GM19397 (cell line): Measurements from ENCODE around the gene DBNL.

Source experiments
- ATAC-seq: cut with Tn5 transposase; IDR thresholded peaks from one replicate; pipeline ENCODE4 v1.9.1; 2021; ENCODE audit warnings: mild to moderate bottlenecking, moderate library complexity; ENCODE audit not compliant: unreplicated experiment

DBNL gene

DNA sequence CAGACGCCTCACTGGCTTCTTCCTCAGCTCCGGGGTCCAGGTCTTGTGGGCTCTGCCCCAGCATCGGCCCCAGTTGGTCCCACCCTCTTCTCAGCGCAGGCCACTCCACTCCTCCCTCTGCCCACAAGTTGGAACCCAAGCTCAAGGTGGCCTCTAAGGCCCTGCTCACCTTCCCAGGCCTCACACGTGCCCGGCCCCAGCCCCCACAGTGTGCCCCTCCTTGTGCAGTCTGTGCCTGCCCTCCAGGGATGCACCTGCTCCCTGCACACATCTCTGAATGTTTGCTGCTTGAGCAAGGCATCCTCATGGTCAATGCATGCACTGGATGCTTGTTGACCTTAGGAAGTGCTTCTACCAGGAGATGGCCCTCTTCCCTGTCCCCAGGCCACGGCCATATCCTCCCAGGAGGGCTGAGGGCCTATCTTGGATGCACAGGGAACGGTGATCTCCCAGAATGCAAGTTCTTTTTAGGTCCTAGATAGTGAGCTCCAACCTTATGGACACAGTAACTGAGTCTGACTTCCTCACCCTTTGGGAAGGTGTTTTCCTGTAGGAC, 51.9 kb downstream of the DBNL start:
- no peak for ATAC-seq

- peak; percentile 69 for ATAC-seq
Observed at GRCh38 chr7:44097064-44097932, 52.8 kb downstream of the DBNL start.

- no peak for ATAC-seq
Observed at GRCh38 chr7:44098092-44099068, 53.9 kb downstream of the DBNL start.

DNA sequence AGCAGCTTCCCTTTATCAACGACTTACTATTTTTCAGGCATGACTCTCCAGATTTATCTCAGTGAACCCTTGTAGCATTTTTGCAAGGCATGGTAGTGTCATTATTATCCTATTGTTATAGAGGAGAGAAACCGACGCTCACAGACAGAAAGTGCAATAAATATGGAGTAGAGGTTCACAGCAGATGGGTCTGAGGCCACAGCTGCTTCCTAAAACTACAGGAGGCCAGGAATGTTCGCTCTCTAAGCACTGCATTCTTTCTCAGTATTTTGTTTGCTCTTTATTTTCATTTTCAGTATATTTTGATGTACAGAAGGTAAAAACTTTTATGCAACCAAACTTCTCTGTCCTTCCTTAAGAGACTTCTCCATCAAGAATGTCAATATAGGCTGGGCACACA, 55.2 kb downstream of the DBNL start:
- no peak for ATAC-seq

DNA sequence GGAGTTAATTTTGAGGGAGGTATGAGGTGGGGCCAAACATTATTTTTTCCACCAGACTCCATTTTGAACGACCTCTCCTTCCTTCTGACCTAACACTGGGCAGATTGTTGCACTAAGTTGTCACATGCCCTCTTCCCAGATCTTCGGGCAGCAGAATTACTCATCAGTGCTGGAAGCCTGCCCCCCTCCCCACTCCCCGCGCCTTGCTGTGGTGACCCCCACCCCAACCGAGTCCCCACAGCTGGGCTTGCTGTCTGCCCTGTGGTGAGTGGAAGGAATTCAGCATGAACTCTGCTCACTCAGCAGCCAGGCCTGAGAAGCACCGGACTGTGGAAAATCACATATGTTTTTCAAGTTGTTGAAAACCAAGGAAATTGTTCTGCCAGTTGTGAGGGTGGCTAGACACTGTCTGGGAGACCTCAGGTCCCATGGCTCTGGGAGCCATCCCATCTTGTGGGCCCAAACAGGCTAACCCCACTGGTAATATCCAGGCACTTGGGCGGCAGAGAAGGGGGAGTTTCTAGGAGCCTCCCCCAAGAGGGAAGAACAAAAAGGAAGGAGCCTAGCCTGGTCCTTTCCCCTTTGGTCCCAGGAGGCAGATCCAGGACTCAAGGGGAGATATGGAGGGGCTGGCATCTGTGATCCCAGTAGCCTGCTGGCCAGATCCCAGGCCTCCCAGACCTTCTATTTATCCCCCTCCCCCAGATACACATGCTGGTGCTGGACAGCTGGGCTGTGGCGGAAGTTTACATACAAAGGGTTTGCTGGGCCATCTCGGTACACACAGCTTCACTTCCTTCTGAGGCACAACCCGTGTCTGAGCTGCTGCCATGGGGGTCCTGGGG, 56.2 kb downstream of the DBNL start:
- ATAC-seq, result no peak

- no peak for ATAC-seq
Observed at GRCh38 chr7:44101303-44101965, 56.9 kb downstream of the DBNL start.

- no peak for ATAC-seq
Observed at GRCh38 chr7:44101966-44102845, 57.7 kb downstream of the DBNL start.

GRCh38 chr7:44102846-44103565, 58.5 kb downstream of the DBNL start:
- no peak for ATAC-seq

GRCh38 chr7:44103566-44103922, 59.0 kb downstream of the DBNL start:
- ATAC-seq, result no peak

DNA sequence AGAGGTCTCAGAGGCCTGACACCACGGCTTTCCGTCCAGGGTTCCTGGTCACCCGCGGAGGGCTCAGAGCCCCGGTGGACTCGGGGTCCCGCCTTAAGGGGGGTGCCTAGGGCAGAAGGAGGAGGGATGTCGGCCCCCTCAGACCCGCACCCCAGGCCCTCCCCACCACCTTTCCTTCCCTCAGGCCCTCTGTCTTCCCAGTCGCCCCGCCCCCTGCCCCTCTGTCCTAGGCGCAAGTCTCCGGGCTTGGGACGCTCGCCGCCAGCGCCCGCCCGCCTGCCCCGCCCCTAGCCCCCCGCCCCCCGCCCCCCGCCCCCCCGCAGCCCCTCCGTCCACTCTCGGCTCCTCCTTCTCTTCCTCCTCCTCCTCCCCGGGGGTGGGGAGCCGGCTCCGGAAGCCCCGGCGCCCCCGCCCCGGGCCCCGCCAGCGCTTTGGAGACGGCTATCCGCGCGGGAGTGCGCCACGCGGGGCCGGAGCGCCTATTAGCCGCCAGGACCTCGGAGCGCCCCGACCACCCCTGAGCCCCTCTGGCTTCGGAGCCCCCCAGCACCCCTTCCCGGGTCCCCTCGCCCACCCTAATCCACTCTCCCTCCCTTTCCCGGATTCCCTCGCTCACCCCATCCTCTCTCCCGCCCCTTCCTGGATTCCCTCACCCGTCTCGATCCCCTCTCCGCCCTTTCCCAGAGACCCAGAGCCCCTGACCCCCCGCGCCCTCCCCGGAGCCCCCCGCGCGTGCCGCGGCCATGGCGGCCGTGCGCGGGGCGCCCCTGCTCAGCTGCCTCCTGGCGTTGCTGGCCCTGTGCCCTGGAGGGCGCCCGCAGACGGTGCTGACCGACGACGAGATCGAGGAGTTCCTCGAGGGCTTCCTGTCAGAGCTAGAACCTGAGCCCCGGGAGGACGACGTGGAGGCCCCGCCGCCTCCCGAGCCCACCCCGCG, 59.7 kb downstream of the DBNL start, which contains the start of gene AEBP1:
TSS of gene AEBP1 (plus strand) at position 423 of the 937 bp plus-strand sequence. CDS start at position 744, 321 bp downstream.
- no peak for ATAC-seq

GRCh38 chr7:44104860-44105771, 60.6 kb downstream of the DBNL start:
- ATAC-seq, result no peak

GRCh38 chr7:44105832-44106231, 61.3 kb downstream of the DBNL start:
- ATAC-seq, result no peak

DNA sequence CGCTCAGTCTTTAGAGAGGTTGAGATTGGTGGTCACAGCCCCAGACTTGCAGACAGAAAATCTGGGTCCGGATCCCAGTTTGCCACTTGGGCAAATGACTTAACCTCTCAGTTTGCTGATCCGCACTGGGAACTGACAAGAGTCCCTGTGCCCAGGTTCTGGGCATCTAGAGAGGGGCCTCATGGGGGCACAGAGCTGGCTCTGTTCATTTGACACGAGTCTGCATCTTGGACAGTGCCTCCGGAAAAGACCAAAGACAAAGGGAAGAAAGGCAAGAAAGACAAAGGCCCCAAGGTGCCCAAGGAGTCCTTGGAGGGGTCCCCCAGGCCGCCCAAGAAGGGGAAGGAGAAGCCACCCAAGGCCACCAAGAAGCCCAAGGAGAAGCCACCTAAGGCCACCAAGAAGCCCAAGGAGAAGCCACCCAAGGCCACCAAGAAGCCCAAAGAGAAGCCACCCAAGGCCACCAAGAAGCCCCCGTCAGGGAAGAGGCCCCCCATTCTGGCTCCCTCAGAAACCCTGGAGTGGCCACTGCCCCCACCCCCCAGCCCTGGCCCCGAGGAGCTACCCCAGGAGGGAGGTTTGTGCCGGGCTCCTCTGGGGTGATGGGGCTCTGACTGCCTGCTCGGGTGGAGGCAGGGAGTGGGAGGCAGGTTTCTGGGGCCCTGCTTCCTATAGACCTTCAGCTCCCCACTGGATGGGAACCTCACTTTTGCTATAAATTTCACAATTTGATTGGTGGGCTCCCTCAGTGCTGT, 62.0 kb downstream of the DBNL start:
- no peak for ATAC-seq

DNA sequence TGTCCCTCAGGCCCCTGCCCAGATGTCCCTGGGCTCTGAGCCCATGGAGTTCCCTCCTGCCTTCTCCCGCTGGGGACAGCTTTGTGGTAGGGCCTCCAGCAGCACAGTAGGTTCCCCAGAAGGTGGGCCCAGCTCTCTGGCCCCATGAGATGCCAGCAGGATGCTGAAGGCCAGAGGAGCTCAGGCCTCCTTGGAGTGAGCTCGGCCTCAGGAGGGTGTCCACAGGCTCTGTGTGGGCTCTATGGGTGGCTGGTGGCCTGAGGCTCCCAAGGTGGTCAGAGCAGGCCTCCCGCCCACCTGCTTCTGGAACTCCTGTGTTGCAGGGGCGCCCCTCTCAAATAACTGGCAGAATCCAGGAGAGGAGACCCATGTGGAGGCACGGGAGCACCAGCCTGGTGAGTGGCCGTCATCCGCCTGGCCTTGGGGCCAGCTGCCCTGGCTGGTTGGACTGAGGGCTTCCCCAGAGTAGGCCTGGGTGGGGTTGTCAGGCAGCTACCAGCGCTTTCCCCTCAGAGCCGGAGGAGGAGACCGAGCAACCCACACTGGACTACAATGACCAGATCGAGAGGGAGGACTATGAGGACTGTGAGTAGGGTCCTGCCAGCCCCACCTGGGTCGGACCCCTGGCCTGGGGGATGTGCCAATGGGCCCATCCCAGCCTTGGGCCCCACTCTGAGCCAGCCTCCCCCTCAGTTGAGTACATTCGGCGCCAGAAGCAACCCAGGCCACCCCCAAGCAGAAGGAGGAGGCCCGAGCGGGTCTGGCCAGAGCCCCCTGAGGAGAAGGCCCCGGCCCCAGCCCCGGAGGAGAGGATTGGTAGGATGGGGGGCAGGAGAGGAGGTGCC, 62.8 kb downstream of the DBNL start:
- ATAC-seq, result no peak
